Epithelial cell of prostate (primary cell): Measurements from ENCODE around the gene ABTB2.
A peak's percentile ranks its signal among the peaks of the same experiment; 100 is the strongest.

Source experiments
- DNase-seq: peaks from one replicate; pipeline ENCODE4 v3.0.0-alpha.2; 2011; ENCODE audit warnings: low read depth, low spot score
- H3K27ac ChIP-seq: fragments of 450-650 bp; 2 replicates; pipeline ENCODE4 v1.5.1; 2017; ENCODE audit warnings: mild to moderate bottlenecking

The ABTB2 gene

GRCh38 chr11:34344410-34344767 lies 13.4 kb downstream of the ABTB2 start:
- DNase-seq = no peak
- H3K27ac ChIP-seq = peak overlapping the region; percentile 65

GRCh38 chr11:34343686-34344085 lies 14.1 kb downstream of the ABTB2 start:
- H3K27ac ChIP-seq = no peak overlapping the region
- DNase-seq = no peak

DNA sequence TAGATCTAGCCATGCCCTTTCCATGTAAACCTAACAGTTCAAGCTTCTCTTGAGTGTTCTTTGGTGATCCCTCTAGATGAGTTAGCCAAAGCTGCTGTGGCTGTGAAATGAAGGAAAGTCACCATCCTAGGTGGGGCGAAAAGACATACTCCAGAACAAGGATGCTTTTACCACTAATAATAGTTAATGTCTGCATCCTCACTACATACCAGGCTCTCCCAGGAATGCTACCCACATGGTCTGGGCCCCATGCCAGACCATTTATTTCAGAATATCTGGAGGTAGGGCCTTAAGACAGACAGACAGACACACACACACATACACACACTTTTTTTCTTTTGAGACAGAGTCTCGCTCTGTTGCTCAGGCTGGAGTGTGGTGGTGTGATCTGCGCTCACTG lies 14.7 kb downstream of the ABTB2 start:
- DNase-seq = no peak

DNA sequence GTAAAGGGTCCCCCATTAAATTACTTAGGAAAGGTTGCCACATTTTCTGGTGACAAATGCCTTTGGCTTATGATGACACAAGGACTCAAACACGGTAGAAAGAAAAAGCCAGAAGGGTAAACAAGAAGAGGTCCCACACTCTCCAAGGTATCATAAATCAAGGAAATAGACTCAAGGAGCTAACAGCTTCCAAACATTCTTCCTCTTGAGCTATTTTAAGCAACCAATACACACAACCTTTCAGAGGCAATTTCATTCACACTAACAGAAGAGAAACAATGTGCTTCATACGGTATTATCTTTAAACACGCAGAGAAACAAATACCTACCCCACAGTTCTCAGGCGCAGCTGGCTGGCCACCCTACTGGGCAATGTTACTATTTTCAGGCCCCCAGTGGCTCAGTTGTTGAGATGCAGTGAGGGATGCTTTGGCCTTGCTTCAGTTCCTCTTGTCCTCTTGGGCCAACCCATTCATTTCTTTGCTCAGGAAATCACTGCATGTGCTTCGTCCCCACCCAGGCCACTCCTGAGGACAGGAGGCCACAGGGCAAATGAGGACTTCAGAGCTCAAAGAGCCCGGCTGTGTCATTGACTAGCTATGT lies 15.8 kb downstream of the ABTB2 start:
- DNase-seq = no peak
- H3K27ac ChIP-seq = peak overlapping the region; percentile 2

More for the DNA sequence above, 14.7 kb downstream of the ABTB2 start:
- H3K27ac ChIP-seq = no peak overlapping the region

GRCh38 chr11:34341096-34341495 lies 16.7 kb downstream of the ABTB2 start:
- H3K27ac ChIP-seq = no peak overlapping the region
- no peak for DNase-seq

DNA sequence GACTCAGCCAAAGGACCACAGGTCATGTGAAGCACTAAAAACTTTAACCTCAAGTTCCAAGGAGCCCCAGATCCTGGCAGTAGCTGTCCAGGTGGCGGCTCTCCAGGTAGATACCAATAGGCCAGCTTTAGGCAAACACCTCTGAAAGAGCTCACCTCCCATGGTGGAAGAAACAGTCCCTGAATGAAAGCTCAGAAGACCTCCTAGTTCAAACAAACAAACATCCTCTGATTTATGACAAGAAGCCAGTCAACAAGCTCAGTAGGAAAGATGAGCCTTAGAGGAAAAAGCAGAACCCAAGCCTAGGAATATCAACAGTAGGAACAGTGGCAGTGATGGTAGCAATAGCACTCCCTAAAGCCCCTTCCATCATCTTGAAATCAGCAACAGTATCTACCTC lies 17.2 kb downstream of the ABTB2 start:
- DNase-seq = no peak
- H3K27ac ChIP-seq = no peak overlapping the region

- no peak for DNase-seq
- H3K27ac ChIP-seq = no peak overlapping the region
Observed at GRCh38 chr11:34339149-34340064, 18.4 kb downstream of the ABTB2 start.

DNA sequence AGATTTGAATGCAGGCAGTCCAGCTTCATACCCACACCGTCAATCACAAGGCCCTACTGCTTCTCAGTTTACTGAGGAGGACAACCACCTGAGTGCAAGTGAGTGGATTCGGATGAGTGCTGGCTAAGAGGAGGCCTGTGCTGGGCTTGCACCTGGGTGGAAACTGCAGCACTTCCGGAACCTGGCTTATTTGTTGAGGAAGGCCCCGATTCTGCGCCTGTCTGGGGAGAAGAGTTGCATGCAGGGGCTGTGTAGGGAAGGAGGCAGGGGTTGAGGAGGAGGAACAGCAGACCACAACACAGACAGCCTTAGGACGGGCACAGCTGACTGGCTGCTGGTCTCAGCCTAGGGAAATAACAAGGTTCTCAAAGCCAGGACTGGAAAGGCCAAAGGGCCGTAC lies 20.8 kb downstream of the ABTB2 start:
- no peak for DNase-seq
- H3K27ac ChIP-seq = no peak overlapping the region

DNA sequence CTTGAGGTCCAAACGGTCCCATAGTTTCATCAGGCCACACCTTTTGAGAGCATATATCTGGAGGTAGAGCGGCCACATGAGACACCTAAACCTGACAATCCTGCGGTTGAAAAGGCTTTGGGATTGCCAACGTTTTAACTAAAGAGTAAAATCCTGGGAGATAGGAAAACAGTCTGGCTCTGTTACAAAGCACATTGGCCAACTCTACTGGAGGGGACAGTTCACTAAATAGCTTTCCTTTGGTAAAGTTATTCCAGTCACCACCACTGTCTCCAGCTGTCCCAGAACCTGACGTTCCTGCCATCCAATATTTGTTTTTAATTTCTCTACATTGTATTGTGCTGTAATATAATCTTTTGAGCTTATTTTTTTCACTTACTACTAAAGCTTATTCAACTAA lies 22.0 kb downstream of the ABTB2 start:
- no peak for DNase-seq
- no peak overlapping the region for H3K27ac ChIP-seq

DNA sequence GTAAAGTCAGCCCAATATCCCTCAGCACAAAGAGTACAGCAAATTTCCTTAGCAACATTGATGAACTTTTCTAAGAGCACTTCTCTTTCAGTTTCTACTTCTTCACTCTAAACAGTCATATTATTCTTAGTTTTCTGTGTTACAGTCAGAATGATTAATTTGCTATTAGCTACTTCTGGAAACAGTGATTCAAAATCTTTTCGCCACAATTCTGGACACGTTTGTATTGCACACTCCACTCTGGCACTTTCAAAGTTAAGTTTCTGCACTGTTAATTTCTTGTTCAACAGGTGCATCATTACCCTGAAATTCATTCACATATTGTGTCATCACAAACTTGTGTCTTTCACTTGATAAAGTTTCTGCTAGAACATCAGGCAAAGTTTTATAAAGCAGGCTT lies 22.5 kb downstream of the ABTB2 start:
- DNase-seq = no peak
- H3K27ac ChIP-seq = no peak overlapping the region

GRCh38 chr11:34333787-34334186 lies 24.0 kb downstream of the ABTB2 start:
- DNase-seq = no peak
- no peak overlapping the region for H3K27ac ChIP-seq

- DNase-seq = no peak
- H3K27ac ChIP-seq = no peak overlapping the region
Observed at GRCh38 chr11:34332524-34332923, 25.3 kb downstream of the ABTB2 start.

- DNase-seq = no peak
Observed at GRCh38 chr11:34331736-34332135, 26.1 kb downstream of the ABTB2 start.

GRCh38 chr11:34331329-34331728 lies 26.5 kb downstream of the ABTB2 start:
- H3K27ac ChIP-seq = no peak overlapping the region
- no peak for DNase-seq

More at GRCh38 chr11:34331736-34332135, 26.1 kb downstream of the ABTB2 start:
- H3K27ac ChIP-seq = no peak overlapping the region

GRCh38 chr11:34330653-34331052 lies 27.2 kb downstream of the ABTB2 start:
- DNase-seq = no peak
- H3K27ac ChIP-seq = no peak overlapping the region

DNA sequence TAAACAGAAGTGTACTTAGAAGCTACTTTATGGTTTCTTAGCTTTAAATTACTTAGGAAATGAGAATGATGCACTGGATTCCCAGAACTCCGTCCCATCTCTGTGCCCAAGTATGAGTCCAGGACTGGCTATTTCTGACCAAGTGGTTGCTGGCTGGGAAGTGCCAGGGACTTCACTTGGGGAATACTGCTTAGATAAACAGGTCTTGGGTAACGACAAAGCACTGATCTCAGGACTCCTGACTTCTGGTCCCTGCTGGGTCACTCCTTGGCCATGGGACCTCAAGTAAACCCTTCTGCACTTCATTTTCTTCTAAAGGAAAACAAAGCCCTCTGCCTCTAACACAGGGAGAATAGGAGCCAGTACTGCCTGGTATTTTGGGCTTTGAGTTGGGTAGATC lies 27.9 kb downstream of the ABTB2 start:
- H3K27ac ChIP-seq = no peak overlapping the region
- no peak for DNase-seq

- DNase-seq = no peak
Observed at GRCh38 chr11:34328632-34328910, 29.2 kb downstream of the ABTB2 start.

DNA sequence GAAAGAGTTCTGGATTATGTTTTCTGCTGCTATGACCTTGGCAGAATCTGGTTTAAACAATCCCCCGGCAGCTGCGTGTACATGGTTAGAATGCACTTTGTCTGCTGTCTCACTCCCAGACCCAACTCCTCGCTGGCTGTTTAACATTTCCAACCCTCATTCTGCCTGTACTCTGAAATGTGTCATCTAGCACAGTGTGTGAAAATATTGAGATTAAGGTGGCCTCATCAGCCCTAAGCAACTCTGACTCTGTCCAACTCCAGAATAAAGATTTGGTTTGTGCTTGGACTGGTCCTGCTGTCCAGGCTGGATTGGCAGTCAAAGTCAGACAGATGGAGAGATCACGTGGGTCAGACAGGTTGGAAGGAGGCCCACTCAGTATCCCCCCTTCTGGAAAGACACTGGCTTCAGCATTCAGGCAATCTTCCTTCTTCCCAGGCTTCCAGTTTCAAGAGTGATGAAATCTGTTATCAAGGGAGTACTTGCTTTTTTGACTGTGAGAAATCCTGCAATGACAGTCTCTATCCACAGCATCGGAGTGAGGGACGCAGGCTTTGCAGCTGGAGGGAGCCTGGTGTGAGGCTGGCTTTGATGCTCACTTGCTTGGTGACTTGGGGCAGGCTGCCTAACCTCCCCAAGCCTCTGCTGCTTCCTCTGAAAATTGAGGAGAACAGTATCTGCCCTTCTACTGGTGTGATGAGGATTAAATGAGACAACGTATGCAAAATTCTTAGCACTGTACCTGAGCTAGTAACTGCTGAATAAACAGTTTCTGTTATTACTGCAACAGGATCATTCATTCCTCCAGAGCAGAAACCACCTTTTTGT lies 29.8 kb downstream of the ABTB2 start:
- H3K27ac ChIP-seq = no peak overlapping the region
- no peak for DNase-seq

More at GRCh38 chr11:34328632-34328910, 29.2 kb downstream of the ABTB2 start:
- no peak overlapping the region for H3K27ac ChIP-seq

GRCh38 chr11:34324466-34324865 lies 33.3 kb downstream of the ABTB2 start:
- H3K27ac ChIP-seq = no peak overlapping the region
- DNase-seq = no peak

DNA sequence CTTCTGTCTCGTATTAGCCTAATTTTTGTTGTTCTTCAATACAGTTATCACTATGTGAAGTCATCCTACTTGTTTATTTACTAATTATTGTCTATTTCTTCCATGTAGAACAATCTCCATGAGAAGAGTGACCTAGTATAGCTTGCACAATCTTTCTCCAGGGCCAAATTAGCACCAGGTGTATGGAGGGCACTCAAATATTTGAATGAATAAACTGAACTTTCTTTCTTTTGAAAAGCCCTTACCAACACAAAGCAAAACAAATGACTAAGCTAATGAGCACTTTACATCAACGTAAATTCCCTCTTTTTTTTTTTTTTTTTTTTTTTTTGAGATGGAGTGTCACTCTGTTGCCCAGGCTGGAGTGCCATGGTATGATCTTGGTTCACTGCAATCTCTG lies 34.2 kb downstream of the ABTB2 start:
- no peak for DNase-seq
- no peak overlapping the region for H3K27ac ChIP-seq
